Lower leg skin (tissue), 4 donors: ENCODE results near the gene RHOF. TPM values are rescaled to one million over a fixed set of nuclear protein-coding genes. Genes with fewer than 3 reads are reported as not detected.

Experiments used
- DNase-seq, 2 donors: peaks; one replicate each; pipeline ENCODE4 v3.0.0-alpha.2; 2019; ENCODE audit warnings: low spot score in 2 of 2
- H3K4me3 ChIP-seq: fragments of 200-600 bp; sonication (generic); 2 replicates; pipeline ENCODE4 v1.5.1; 2017; ENCODE audit warnings: mild to moderate bottlenecking, low read depth; ENCODE audit not compliant: poor library complexity, severe bottlenecking
- POLR2A ChIP-seq, 2 donors: fragments of 450-650 bp; IDR thresholded peaks; one replicate each; pipeline ENCODE4 v1.6.1; 2016 to 2017; ENCODE audit warnings: antibody characterized with exemption in 2 of 2, mild to moderate bottlenecking in 1 of 2, moderate library complexity in 1 of 2
- whole genome bisulfite sequencing, 2 donors: methylation state at CpG; one replicate each; pipeline ENCODE4 v1.1.5; 2018; 5-methylcytosine and 5-hydroxymethylcytosine counted together
- intact Hi-C: fragments of 100-400 bp; cut with DNase I; formaldehyde crosslinking; loops from one replicate; pipeline ENCODE4 v1.15.0; 2023; ENCODE audit warnings: low total_unique reads
- total RNA-seq, 4 donors: library from RNA; depleted of rRNA; stranded (reverse); fragments of >200 nt; gene quantifications; one replicate each; pipeline ENCODE4 v1.1.0, GENCODE V29; 2016
- TF ChIP-seq, protein P1 (sequence below), 3 donors: fragments of 450-650 bp; IDR thresholded peaks; one replicate each; pipeline ENCODE4 v1.5.1; 2016; ENCODE audit warnings: antibody characterized with exemption in 3 of 3, mild to moderate bottlenecking in 3 of 3, moderate library complexity in 2 of 3

The RHOF gene
- total RNA-seq, 4 donors from 2014 or later = 5.4 to 24.1 (median 9.9) TPM

DNA sequence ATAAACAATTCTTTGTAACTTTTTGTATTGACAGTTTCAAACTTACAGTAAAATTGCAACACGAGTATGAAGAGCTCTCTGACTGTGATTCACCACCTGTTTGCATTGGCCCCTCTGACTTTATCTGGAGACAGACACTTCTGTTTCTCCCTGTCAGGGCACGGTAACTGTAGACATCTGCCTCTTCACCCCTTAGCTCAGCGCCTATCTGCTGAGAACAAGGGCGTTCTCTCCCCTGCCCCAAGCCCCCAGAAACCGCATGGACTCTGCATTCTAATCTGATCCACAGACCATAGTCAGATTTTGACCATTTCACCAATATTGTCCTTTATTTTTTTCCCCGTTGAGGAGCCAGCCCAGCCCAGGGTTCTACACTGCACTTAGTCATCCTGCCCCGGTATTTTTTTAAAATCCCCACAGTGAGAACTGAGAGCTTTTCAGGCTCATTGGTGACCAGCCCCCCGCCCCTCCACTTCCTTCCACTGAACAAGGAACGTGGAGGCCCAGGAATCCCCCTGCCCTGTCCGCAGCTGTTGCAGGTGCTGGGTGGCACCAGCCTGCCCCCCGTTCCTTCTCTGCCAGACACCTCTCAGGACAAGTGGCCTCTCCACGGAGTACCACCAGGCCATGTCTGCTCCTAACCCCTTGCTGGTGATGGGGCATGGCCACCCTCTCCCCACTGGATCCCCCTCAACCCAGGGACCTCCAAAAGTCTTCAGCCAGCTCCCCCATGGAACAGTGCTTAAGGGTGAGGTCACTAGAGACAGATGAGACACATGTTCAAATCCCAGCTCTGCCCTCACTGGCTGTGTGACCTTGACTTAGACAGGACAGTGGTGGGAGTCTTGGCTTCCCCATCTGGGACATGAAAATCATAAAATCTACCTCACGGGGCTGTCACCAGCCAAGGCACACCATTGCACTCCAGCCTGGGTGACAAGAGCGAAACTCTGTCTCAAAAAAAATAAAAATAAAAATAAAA, 11.2 kb downstream of the RHOF start:
- no peak for DNase-seq
- 42 to 45% methylated on average over 14 of the region's 14 CpGs for WGBS, 2 donors
- intact Hi-C loops = no loop called here
- H3K4me3 ChIP-seq = no peak overlapping the region
- TF ChIP-seq POLR2A (IDR thresholded peaks at IDR 0.05) = no peak
- TF ChIP-seq, protein P1, sequence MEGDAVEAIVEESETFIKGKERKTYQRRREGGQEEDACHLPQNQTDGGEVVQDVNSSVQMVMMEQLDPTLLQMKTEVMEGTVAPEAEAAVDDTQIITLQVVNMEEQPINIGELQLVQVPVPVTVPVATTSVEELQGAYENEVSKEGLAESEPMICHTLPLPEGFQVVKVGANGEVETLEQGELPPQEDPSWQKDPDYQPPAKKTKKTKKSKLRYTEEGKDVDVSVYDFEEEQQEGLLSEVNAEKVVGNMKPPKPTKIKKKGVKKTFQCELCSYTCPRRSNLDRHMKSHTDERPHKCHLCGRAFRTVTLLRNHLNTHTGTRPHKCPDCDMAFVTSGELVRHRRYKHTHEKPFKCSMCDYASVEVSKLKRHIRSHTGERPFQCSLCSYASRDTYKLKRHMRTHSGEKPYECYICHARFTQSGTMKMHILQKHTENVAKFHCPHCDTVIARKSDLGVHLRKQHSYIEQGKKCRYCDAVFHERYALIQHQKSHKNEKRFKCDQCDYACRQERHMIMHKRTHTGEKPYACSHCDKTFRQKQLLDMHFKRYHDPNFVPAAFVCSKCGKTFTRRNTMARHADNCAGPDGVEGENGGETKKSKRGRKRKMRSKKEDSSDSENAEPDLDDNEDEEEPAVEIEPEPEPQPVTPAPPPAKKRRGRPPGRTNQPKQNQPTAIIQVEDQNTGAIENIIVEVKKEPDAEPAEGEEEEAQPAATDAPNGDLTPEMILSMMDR (IDR thresholded peaks at IDR 0.05) = no peak

DNA sequence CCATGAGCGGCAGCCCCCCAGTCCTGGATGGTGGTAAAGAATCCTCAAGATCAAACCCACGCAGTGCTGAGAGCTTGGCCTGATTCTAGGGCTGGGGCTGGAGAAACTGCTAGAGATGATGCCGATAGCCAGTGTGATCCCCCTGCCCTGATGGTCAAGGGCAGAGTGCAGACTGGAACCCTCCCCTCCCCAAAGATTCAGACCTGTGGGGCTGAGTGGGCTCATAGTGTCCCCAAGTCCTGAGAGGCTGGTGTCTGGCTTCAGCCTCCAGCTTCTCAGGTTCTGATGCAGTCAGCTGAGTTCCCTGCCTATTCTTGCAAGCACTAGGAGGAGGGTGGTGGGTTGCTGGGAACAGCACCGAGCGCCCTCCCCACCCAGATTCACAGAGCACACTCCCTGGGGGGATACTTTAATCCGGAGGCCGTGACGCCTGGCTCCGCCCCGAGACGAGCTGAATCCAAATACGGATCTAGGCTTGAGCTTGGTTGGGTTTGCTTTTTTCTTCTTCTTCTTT, 11.9 kb downstream of the RHOF start:
- 13 to 45% methylated on average over 10 to 12 of the region's 12 CpGs for WGBS, 2 donors
- no peak for DNase-seq
- intact Hi-C loops = no loop called here
- TF ChIP-seq POLR2A (IDR thresholded peaks at IDR 0.05) = no peak
- TF ChIP-seq, protein P1 (IDR thresholded peaks at IDR 0.05) = no peak
- H3K4me3 ChIP-seq = no peak overlapping the region

DNA sequence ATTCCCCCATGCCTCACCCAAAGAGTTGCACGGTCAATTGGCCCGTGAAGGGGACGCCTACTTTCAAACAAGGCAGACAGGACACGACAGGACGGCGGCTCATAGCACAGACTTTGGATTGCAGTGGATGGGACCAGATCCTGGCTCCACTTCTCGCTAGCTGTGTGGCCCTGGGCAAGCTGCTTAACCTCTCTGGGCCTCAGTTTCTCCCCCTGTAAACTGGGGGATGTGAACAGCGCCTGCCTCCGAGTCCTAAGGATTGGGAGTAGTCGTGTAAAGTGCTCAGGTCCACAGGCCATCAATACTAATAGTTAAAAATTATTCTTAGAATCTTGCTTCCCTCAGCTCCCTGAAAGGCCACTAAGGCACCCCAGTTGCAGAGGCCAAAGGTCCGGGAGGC, 13.1 kb downstream of the RHOF start:
- H3K4me3 ChIP-seq = no peak overlapping the region
- WGBS, 2 donors = 96 to 98% methylated on average over 11 of the region's 11 CpGs
- intact Hi-C loops = no loop called here

DNA sequence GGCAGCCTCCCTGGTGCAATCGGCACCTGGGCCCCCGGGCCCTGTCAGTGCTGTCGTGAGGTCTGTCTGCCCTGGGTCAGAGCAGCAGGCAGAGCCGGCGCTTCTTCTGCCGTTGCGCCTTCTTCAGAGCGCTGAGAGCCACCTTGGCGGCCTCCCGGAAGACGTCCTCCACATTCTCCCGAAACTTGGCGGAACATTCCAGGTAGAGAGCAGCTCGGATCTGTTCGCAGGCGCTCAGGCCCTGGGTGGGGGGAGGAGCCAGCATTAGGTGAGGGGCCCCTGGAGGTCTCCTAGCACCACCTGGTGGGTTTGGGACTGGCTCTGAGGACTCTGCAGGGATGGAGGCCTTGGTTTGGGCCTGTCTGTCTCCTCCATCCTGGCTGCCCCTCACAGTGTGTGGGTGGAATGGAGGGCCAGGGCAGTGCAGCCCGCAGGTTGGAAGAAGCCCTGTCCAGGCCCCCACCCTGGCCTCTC, 14.0 kb downstream of the RHOF start:
- 88 to 91% methylated on average over 5 to 17 of the region's 17 CpGs for WGBS, 2 donors
- intact Hi-C loops = no loop called here
- no peak overlapping the region for H3K4me3 ChIP-seq
- no peak for DNase-seq
- TF ChIP-seq, protein P1 (IDR thresholded peaks at IDR 0.05) = no peak
- no peak for TF ChIP-seq POLR2A (IDR thresholded peaks at IDR 0.05)

More for the DNA sequence above, 13.1 kb downstream of the RHOF start:
- DNase-seq = no peak
- TF ChIP-seq, protein P1 (IDR thresholded peaks at IDR 0.05) = no peak
- no peak for TF ChIP-seq POLR2A (IDR thresholded peaks at IDR 0.05)

DNA sequence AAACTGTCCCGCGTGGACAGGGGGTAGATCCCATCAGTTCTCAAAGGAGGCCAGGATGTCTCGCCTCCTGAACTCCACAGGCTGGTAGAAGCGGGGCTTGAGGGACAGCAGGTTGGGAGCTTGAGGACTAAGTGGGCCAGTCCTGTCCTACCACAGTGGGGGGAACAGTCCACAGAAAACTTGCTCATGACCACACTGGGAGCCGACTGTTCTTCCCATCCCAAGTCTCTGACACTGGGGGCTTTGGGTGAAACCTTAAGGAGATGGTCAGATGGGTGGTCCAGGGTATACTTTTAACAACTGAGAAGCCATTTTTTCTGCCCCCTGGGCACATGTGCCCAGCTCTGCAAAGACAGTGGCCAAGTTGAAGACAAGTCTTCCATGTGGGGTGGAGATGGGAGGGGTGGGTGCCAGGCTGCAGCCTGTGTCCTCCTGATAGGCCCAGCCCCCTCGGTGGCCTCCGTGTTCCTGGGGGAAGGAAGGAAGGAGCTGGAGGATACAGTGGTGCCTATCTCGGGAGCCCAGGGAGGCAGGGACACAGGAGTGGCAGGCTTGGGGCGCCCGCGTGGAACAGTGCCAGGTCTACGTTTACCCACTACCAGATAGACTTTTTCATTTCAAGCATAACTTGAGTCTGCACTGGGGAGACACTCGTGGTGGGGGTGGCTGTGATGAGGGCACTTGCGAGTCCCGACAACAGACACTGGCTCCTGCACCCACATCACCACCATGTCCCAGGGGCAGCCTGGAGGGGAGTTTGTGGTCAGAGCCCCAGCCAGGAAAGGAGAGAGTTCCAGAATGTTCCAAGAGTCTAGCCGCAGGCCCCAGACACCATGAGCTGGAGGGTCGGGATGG, 14.7 kb downstream of the RHOF start:
- DNase-seq = no peak
- H3K4me3 ChIP-seq = no peak overlapping the region
- intact Hi-C loops = no loop called here
- TF ChIP-seq, protein P1 (IDR thresholded peaks at IDR 0.05) = no peak
- TF ChIP-seq POLR2A (IDR thresholded peaks at IDR 0.05) = no peak
- WGBS, 2 donors = 76 to 84% methylated on average over 16 to 17 of the region's 17 CpGs
